Immature natural killer cell (primary cell): ENCODE results near the gene CFHR4. TPM values are rescaled to one million over a fixed set of nuclear protein-coding genes. Genes with fewer than 3 reads are reported as not detected.

Experiments used
- polyA plus RNA-seq, 3 donors: library from polyadenylated mRNA; unstranded; fragments of 300-500 nt; fragmentation: Illumina TruSeq; gene quantifications; one replicate each; pipeline ENCODE4 v1.2.3, GENCODE V29; 2021

CFHR4 gene
- polyA plus RNA-seq, 3 donors from 2014 or later: not detected

Other genes starting within 250 kb of the CFHR4 start
- 1 to 10 TPM in 1 of 3 donors, under 1 TPM in 2; 0.19 to 4.9 (median 0.74) TPM for gene CFH, start 236.0 kb upstream of the CFHR4 start, polyA plus RNA-seq
- gene CFHR3, start 113.2 kb upstream of the CFHR4 start, polyA plus RNA-seq: not detected
- not detected for gene CFHR1, start 68.3 kb upstream of the CFHR4 start, polyA plus RNA-seq
- not detected for gene CFHR2, start 55.7 kb downstream of the CFHR4 start, polyA plus RNA-seq
- not detected for gene CFHR5, start 89.5 kb downstream of the CFHR4 start, polyA plus RNA-seq
- not detected for gene F13B, start 179.2 kb downstream of the CFHR4 start, polyA plus RNA-seq